ENCODE data around the gene METTL5. TPM values are rescaled to one million over a fixed set of nuclear protein-coding genes. Genes with fewer than 3 reads are reported as not detected.

The METTL5 gene
- total RNA-seq, 1 donor from 2014 or later = 49.4 TPM

- H3K36me3 Mint-ChIP-seq = peaks cover 4% of the 10 kb centered on the region
- no peak overlapping the region for H3K4me3 Mint-ChIP-seq
- no peak for DNase-seq (ENCODE audit: extremely low spot score, unreplicated experiment)
- peaks cover under 1% of the 10 kb centered on the region for H3K9me3 Mint-ChIP-seq
- no peak overlapping the region for H3K27ac Mint-ChIP-seq
- no peaks in the 10 kb centered on the region for H3K4me1 Mint-ChIP-seq (ENCODE audit: unreplicated experiment)
- TF ChIP-seq CTCF (conservative IDR thresholded peaks at IDR 0.05) = no peak
- H3K27me3 Mint-ChIP-seq = no peaks in the 10 kb centered on the region
Measured at GRCh38 chr2:169765523-169765922, 59.2 kb downstream of the METTL5 start.

GRCh38 chr2:169761970-169762292 is 62.8 kb downstream of the METTL5 start:
- H3K36me3 Mint-ChIP-seq = peaks cover 16% of the 10 kb centered on the region
- H3K27me3 Mint-ChIP-seq = no peaks in the 10 kb centered on the region
- H3K4me3 Mint-ChIP-seq = no peak overlapping the region
- no peak for TF ChIP-seq CTCF (conservative IDR thresholded peaks at IDR 0.05)
- no peak for DNase-seq (ENCODE audit: extremely low spot score, unreplicated experiment)
- peaks cover 6% of the 10 kb centered on the region for H3K9me3 Mint-ChIP-seq
- H3K27ac Mint-ChIP-seq = no peak overlapping the region
- no peaks in the 10 kb centered on the region for H3K4me1 Mint-ChIP-seq (ENCODE audit: unreplicated experiment)

Other genes with a start within 250 kb of the METTL5 start
- gene PPIG, start 240.6 kb downstream of the METTL5 start, total RNA-seq (ENCODE audit: low replicate concordance) = 53.2 and 61.4 TPM in 2 replicates
- gene CFAP210, start 130.5 kb downstream of the METTL5 start, total RNA-seq (ENCODE audit: low replicate concordance) = 0.19 and 1.4 TPM in 2 replicates
- 8.5 and 11.6 TPM in 2 replicates for gene PHOSPHO2, start 130.4 kb downstream of the METTL5 start, total RNA-seq (ENCODE audit: low replicate concordance)
- gene KLHL23, start 91.1 kb downstream of the METTL5 start, total RNA-seq (ENCODE audit: low replicate concordance) = 12.1 and 34.9 TPM in 2 replicates
- 109 and 142 TPM in 2 replicates for gene SSB, start 26.0 kb downstream of the METTL5 start, total RNA-seq (ENCODE audit: low replicate concordance)
- 32.5 and 34.4 TPM in 2 replicates for gene UBR3, start 2.5 kb upstream of the METTL5 start, total RNA-seq (ENCODE audit: low replicate concordance)

Measured in type B pancreatic cell (in vitro differentiated cells).